SU-DHL-6 (cell line): Measurements from ENCODE around the gene SEZ6.
"Not testable (repeated sequence)": the region's sequence is repeated elsewhere in the genome, so short reads cannot be mapped to it uniquely, and the experiment has no call there.

Source experiments
- H2AFZ ChIP-seq: fragments of 200-600 bp; sonication (generic); 2 replicates; pipeline ENCODE4 v1.6.1; 2014; ENCODE audit warnings: low read depth, mild to moderate bottlenecking, moderate library complexity, mixed read lengths, antibody characterized with exemption, low read length; ENCODE audit not compliant: severe bottlenecking
- H3F3A ChIP-seq: fragments of 200-600 bp; shearing (Covaris generic); 2 replicates; pipeline ENCODE4 v1.6.0; 2016; ENCODE audit warnings: antibody characterized with exemption, mild to moderate bottlenecking; ENCODE audit not compliant: insufficient read depth
- H3K27ac ChIP-seq: fragments of 200-600 bp; sonication (generic); 2 replicates; pipeline ENCODE4 v1.5.1; 2016; ENCODE audit warnings: low read depth, mild to moderate bottlenecking, low read length, moderate library complexity, mixed read lengths
- H3K27me3 ChIP-seq: fragments of 200-600 bp; sonication (generic), shearing (Covaris generic); 2 replicates; pipeline ENCODE4 v1.6.0; 2014; ENCODE audit warnings: mild to moderate bottlenecking, low read length
- H3K36me3 ChIP-seq: fragments of 200-600 bp; sonication (generic); 2 replicates; pipeline ENCODE4 v1.6.1; 2014; ENCODE audit warnings: mild to moderate bottlenecking, low read length, mixed read lengths
- H3K4me2 ChIP-seq: fragments of 300-600, 200-600 bp; shearing (Covaris generic), sonication (generic); 2 replicates; pipeline ENCODE4 v1.6.0; 2014; ENCODE audit warnings: low read length, low read depth, mild to moderate bottlenecking; ENCODE audit not compliant: poor library complexity, severe bottlenecking
- H3K4me3 ChIP-seq: fragments of 200-600 bp; sonication (generic); 2 replicates; pipeline ENCODE4 v1.5.1; 2014; ENCODE audit warnings: antibody characterized with exemption, low read length, mild to moderate bottlenecking, mixed read lengths; ENCODE audit not compliant: insufficient read depth, poor library complexity, severe bottlenecking
- H3K79me2 ChIP-seq: fragments of 200-600 bp; sonication (generic); 2 replicates; pipeline ENCODE4 v1.6.1; 2014; ENCODE audit warnings: mild to moderate bottlenecking, low read length, moderate library complexity; ENCODE audit not compliant: insufficient read depth
- H3K9ac ChIP-seq: fragments of 200-600 bp; sonication (generic); 2 replicates; pipeline ENCODE4 v1.7.0; 2014; ENCODE audit warnings: mild to moderate bottlenecking, low read length
- H3K9me2 ChIP-seq: fragments of 200-600 bp; sonication (generic); replicated peaks from 2 replicates; pipeline ENCODE4 v1.6.1; 2014; ENCODE audit warnings: low read length; ENCODE audit not compliant: insufficient read depth
- H3K9me3 ChIP-seq: fragments of 200-600 bp; sonication (generic); 2 replicates; pipeline ENCODE4 v1.6.1; 2014; ENCODE audit warnings: low read length, mixed read lengths; ENCODE audit not compliant: insufficient read depth
- H4K20me1 ChIP-seq: fragments of 200-600 bp; sonication (generic); 2 replicates; pipeline ENCODE4 v1.6.1; 2014; ENCODE audit warnings: low read depth, mild to moderate bottlenecking, antibody characterized with exemption, low read length, moderate library complexity, mixed read lengths
- EZH2phosphoT487 ChIP-seq: fragments of 200-600 bp; sonication (generic), shearing (Covaris generic); conservative IDR thresholded peaks from 2 replicates; pipeline ENCODE4 v1.6.1; 2018; ENCODE audit warnings: mild to moderate bottlenecking, antibody characterized with exemption, low read length, moderate library complexity, mixed read lengths
- TF ChIP-seq, protein P1 (sequence below): fragments of 200-600 bp; sonication (generic); IDR thresholded peaks from one replicate; pipeline ENCODE4 v1.5.1; 2017; ENCODE audit warnings: antibody characterized with exemption, mild to moderate bottlenecking, low read length, moderate library complexity; ENCODE audit not compliant: insufficient read depth, poor library complexity, severe bottlenecking

Gene SEZ6

DNA sequence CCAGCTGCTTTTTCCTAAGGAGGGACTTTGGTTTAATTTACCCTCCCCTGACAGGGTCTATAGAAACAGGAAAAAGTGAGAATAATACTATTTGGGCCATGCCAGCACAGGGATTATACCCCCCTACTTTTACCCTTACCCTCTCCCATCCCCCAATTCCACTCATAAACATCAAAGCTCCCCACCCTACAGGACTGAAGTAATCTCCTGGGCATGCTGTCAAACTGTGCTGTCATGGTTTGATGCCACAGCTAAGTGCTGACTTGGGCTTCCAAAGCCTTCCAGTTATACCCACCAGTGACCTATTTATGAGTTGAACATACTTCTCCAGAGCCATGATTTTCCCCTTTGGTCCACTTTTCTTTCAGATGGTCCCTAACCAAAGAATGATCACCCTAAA lies 67.3 kb downstream of the SEZ6 start:
- peaks cover 36% of the 10 kb centered on the region for H4K20me1 ChIP-seq
- no peak overlapping the region for H2AFZ ChIP-seq
- H3K36me3 ChIP-seq, result peaks cover 5% of the 10 kb centered on the region
- H3F3A ChIP-seq, result no peaks in the 10 kb centered on the region
- H3K9me2 ChIP-seq, result no peaks in the 10 kb centered on the region
- H3K9me3 ChIP-seq, result no peaks in the 10 kb centered on the region
- H3K27ac ChIP-seq, result no peak overlapping the region
- no peak overlapping the region for H3K4me2 ChIP-seq
- TF ChIP-seq EZH2phosphoT487, result no peak
- TF ChIP-seq, protein P1, sequence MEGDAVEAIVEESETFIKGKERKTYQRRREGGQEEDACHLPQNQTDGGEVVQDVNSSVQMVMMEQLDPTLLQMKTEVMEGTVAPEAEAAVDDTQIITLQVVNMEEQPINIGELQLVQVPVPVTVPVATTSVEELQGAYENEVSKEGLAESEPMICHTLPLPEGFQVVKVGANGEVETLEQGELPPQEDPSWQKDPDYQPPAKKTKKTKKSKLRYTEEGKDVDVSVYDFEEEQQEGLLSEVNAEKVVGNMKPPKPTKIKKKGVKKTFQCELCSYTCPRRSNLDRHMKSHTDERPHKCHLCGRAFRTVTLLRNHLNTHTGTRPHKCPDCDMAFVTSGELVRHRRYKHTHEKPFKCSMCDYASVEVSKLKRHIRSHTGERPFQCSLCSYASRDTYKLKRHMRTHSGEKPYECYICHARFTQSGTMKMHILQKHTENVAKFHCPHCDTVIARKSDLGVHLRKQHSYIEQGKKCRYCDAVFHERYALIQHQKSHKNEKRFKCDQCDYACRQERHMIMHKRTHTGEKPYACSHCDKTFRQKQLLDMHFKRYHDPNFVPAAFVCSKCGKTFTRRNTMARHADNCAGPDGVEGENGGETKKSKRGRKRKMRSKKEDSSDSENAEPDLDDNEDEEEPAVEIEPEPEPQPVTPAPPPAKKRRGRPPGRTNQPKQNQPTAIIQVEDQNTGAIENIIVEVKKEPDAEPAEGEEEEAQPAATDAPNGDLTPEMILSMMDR, result no peak
- no peak overlapping the region for H3K9ac ChIP-seq
- no peak overlapping the region for H3K4me3 ChIP-seq
- no peaks in the 10 kb centered on the region for H3K27me3 ChIP-seq
- peaks cover 97% of the 10 kb centered on the region for H3K79me2 ChIP-seq

DNA sequence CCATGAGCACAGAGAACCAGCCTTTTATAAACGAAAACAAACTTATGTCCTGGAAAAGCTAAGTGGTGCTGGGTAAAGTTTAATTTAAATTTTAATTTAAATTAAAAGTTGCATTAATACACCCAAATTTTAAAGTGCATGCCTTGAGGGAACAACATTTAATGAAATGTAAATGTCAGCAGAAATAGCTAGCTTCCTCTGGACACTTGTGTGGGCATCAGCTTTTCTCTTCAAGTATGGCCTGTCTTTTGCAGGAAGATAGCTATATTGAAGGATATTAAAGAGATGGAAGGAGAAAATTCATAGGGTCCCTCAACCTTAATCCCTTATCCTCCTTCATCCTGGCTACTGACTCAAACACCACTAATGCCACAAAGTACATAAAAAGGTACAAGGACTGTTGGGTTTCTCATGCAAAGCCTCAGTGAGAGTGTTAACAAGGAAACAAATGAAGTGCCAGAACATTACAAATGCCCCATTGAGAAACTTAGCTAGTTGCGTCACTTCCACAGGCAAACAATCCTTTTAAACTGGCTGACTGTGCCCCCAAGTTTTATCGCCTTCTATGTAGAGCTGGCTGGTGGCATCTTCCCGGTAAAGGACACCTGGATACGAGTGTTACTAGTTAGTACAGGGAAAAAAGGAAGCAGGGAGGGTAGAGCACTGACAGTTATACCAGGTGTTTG lies 68.6 kb downstream of the SEZ6 start:
- Histone ChIP-seq H3F3A (no peaks in the 10 kb centered on the region), H3K27me3 (no peaks in the 10 kb centered on the region), H3K4me2 (no peak overlapping the region), H3K4me3 (no peak overlapping the region), H3K36me3 (peaks cover 4% of the 10 kb centered on the region; the same call in 1 of the 2 replicates), H4K20me1 (peaks cover 38% of the 10 kb centered on the region), H3K27ac (no peak overlapping the region), H3K9ac (no peak overlapping the region), H3K9me2 (no peaks in the 10 kb centered on the region), H2AFZ (no peak overlapping the region), H3K9me3 (no peaks in the 10 kb centered on the region), H3K79me2 (peaks cover 98% of the 10 kb centered on the region)
- no peak for TF ChIP-seq EZH2phosphoT487
- TF ChIP-seq, protein P1, result no peak

DNA sequence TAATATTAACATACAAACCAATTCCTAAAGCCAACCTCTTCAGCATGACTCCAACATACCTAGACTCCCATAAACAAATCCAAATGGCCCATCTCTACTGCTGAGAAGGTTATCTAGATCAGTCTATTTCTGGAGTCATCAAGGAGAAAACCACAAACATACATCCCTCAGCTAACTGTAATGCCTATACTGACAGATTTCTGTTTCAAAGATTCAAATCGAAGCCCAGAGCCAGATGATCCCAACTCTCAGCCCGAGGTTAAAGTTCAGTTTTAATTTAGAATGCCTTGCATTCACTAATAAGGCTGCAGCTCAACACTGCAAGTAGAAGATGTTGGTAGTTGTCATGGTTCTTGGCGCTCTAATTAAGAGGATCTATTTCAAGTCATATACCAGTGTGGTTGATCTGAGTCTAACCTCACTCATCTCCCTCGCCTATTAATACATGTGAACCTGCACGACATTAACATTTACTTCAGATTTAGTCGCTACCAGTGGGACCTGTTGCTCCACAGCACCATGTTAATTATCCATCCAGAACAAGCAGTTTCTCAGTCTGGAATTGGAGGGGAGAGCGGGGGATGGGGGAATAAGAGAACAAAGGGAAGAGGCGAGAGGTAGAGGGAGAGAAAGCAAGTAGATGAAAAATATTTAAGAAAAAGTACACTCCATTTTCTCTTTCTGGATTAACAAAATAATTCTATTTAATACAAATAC lies 69.9 kb downstream of the SEZ6 start:
- Histone ChIP-seq H3K9me3 (no peaks in the 10 kb centered on the region), H3K4me3 (no peak overlapping the region), H4K20me1 (peaks cover 34% of the 10 kb centered on the region), H3K9me2 (no peaks in the 10 kb centered on the region), H3K79me2 (peaks cover 98% of the 10 kb centered on the region), H3K36me3 (no peaks in the 10 kb centered on the region), H3K9ac (no peak overlapping the region), H3K27ac (no peak overlapping the region), H3F3A (no peaks in the 10 kb centered on the region), H3K4me2 (no peak overlapping the region), H2AFZ (no peak overlapping the region), H3K27me3 (no peaks in the 10 kb centered on the region)
- TF ChIP-seq, protein P1, result no peak
- no peak for TF ChIP-seq EZH2phosphoT487

DNA sequence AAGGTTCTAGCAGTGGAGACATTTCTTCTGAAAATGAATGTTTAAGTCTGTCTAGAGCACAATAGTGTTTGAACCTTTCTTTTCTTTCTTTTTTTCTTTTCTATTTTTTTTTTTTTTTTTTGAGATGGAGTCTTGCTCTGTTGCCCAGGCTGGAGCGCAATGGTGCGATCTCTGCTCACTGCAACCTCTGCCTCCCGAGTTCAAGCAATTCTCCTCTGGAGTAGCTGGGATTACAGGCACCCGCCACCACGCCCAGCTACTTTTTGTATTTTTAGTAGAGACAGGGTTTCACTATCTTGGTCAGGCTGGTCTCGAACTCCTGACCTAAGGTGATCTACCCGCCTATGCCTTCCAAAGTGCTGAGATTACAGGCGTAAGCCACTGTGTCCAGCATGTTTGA lies 71.3 kb downstream of the SEZ6 start:
- H3K79me2 ChIP-seq, result peaks cover 98% of the 10 kb centered on the region
- not testable (repeated sequence) for H3K27ac ChIP-seq, H3K4me3 ChIP-seq, H3F3A ChIP-seq, H3K4me2 ChIP-seq, H2AFZ ChIP-seq, H3K27me3 ChIP-seq, H3K9me2 ChIP-seq, H3K9me3 ChIP-seq, H3K36me3 ChIP-seq, H3K9ac ChIP-seq
- peaks cover 31% of the 10 kb centered on the region for H4K20me1 ChIP-seq
